ENCODE results near the gene TIMM44.

Gene TIMM44

DNA sequence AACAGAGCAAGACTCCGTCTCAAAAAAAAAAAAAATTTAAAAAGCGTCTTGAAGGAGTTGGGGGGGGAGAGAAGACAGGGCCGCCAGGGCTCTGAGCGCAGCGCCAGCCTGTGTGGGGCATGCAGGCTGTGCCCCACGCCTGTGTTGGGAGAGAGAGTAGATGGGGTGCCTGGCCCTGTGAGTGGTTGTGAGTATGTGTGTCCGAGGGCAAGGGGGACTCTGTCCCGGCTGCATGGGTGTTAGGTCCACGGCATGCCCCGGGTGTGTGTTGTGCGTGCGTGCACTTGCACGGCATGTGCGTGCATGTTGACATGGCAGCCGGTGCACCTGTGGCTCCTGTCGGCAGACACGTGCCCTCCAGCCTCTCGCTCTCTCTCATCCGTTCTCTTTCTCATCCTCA is 36.3 kb downstream of the TIMM44 start:
- ATAC-seq = no peak
- no peak for TF ChIP-seq ZNF70 (CRISPR knock-in tag; IDR thresholded peaks at IDR 0.05)
- TF ChIP-seq TOX (CRISPR knock-in tag; IDR thresholded peaks at IDR 0.05; ENCODE audit: borderline replicate concordance) = no peak
- TF ChIP-seq, protein P1, sequence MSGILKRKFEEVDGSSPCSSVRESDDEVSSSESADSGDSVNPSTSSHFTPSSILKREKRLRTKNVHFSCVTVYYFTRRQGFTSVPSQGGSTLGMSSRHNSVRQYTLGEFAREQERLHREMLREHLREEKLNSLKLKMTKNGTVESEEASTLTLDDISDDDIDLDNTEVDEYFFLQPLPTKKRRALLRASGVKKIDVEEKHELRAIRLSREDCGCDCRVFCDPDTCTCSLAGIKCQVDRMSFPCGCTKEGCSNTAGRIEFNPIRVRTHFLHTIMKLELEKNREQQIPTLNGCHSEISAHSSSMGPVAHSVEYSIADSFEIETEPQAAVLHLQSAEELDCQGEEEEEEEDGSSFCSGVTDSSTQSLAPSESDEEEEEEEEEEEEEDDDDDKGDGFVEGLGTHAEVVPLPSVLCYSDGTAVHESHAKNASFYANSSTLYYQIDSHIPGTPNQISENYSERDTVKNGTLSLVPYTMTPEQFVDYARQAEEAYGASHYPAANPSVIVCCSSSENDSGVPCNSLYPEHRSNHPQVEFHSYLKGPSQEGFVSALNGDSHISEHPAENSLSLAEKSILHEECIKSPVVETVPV (CRISPR knock-in tag; IDR thresholded peaks at IDR 0.05) = no peak
- no peak for TF ChIP-seq ZC3H10 (CRISPR knock-in tag; IDR thresholded peaks at IDR 0.05)
- TF ChIP-seq ESRRG (CRISPR knock-in tag; IDR thresholded peaks at IDR 0.05) = no peak
- TF ChIP-seq ZFP30 (CRISPR knock-in tag; IDR thresholded peaks at IDR 0.05) = no peak
- TF ChIP-seq ARNTL (CRISPR knock-in tag; IDR thresholded peaks at IDR 0.05; ENCODE audit: borderline replicate concordance, low read depth) = no peak
- TF ChIP-seq CSDC2 (CRISPR knock-in tag; IDR thresholded peaks at IDR 0.05) = no peak
- TF ChIP-seq ZNF8 (CRISPR knock-in tag; IDR thresholded peaks at IDR 0.05) = no peak
- TF ChIP-seq SNAI2 (CRISPR knock-in tag; IDR thresholded peaks at IDR 0.05) = no peak

DNA sequence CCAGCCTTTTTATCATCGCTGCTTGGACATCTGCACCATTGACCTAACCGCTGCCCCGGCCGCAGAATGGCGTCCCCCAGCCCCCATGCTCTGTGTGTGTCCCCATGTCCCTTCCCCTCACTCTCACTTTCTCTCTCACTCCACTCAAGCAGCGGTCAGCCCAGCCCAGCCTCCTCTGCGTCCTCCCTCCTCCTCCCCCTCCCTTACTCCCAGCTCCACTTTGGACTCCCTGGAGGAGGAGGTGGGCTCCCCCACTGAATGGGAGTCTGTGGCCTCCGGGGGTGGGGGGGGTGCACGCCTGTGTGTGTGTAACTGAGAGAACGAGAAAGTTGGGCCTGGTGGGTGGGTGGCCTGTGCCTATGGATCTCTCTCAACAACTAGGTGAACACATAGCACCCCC is 37.6 kb downstream of the TIMM44 start:
- ATAC-seq = no peak
- no peak for TF ChIP-seq ZFP30 (CRISPR knock-in tag; IDR thresholded peaks at IDR 0.05)
- no peak for TF ChIP-seq PPARA (CRISPR knock-in tag; IDR thresholded peaks at IDR 0.05; ENCODE audit: borderline replicate concordance)
- no peak for TF ChIP-seq CSDC2 (CRISPR knock-in tag; IDR thresholded peaks at IDR 0.05)

DNA sequence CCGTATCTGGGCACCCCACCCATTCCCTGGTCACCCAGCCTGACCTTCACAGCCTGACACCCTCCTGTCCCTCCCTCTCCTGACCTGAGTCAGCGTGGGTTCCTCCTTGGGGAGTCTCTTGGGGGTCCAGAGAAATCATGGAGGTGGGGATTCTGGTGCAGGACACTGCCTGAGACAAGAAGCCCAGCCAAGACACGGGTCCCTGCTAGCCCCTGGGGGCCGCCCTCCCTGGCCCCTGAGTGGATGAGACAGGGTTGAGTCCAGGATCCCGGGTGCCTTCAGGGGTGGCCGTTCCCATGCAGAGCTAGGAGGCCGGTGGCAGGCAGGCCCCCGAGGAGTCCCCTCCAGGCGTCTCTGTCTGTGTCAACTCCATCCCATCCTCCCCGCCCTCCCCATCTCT is 38.2 kb downstream of the TIMM44 start:
- TF ChIP-seq CSDC2 (CRISPR knock-in tag; IDR thresholded peaks at IDR 0.05) = no peak
- TF ChIP-seq, protein P1 (CRISPR knock-in tag; IDR thresholded peaks at IDR 0.05) = no peak
- TF ChIP-seq, protein P2, sequence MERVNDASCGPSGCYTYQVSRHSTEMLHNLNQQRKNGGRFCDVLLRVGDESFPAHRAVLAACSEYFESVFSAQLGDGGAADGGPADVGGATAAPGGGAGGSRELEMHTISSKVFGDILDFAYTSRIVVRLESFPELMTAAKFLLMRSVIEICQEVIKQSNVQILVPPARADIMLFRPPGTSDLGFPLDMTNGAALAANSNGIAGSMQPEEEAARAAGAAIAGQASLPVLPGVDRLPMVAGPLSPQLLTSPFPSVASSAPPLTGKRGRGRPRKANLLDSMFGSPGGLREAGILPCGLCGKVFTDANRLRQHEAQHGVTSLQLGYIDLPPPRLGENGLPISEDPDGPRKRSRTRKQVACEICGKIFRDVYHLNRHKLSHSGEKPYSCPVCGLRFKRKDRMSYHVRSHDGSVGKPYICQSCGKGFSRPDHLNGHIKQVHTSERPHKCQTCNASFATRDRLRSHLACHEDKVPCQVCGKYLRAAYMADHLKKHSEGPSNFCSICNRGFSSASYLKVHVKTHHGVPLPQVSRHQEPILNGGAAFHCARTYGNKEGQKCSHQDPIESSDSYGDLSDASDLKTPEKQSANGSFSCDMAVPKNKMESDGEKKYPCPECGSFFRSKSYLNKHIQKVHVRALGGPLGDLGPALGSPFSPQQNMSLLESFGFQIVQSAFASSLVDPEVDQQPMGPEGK (CRISPR knock-in tag; IDR thresholded peaks at IDR 0.05; ENCODE audit: borderline replicate concordance) = no peak
- no peak for TF ChIP-seq ZFP3 (CRISPR knock-in tag; IDR thresholded peaks at IDR 0.05)
- no peak for TF ChIP-seq ZNF565 (CRISPR knock-in tag; conservative IDR thresholded peaks at IDR 0.05; ENCODE audit: low read depth)
- no peak for TF ChIP-seq ZFP30 (CRISPR knock-in tag; IDR thresholded peaks at IDR 0.05)
- no peak for TF ChIP-seq SNAI2 (CRISPR knock-in tag; IDR thresholded peaks at IDR 0.05)
- no peak for TF ChIP-seq RARB (CRISPR knock-in tag; IDR thresholded peaks at IDR 0.05)
- no peak for TF ChIP-seq ESRRG (CRISPR knock-in tag; IDR thresholded peaks at IDR 0.05)
- no peak for TF ChIP-seq TOX (CRISPR knock-in tag; IDR thresholded peaks at IDR 0.05; ENCODE audit: borderline replicate concordance)
- TF ChIP-seq, protein P3, sequence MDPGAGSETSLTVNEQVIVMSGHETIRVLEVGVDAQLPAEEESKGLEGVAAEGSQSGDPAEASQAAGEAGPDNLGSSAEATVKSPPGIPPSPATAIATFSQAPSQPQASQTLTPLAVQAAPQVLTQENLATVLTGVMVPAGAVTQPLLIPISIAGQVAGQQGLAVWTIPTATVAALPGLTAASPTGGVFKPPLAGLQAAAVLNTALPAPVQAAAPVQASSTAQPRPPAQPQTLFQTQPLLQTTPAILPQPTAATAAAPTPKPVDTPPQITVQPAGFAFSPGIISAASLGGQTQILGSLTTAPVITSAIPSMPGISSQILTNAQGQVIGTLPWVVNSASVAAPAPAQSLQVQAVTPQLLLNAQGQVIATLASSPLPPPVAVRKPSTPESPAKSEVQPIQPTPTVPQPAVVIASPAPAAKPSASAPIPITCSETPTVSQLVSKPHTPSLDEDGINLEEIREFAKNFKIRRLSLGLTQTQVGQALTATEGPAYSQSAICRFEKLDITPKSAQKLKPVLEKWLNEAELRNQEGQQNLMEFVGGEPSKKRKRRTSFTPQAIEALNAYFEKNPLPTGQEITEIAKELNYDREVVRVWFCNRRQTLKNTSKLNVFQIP (CRISPR knock-in tag; IDR thresholded peaks at IDR 0.05; ENCODE audit: borderline replicate concordance, low read depth) = no peak
- TF ChIP-seq OSR1 (CRISPR knock-in tag; IDR thresholded peaks at IDR 0.05) = no peak
- TF ChIP-seq ARNTL (CRISPR knock-in tag; IDR thresholded peaks at IDR 0.05; ENCODE audit: borderline replicate concordance, low read depth) = no peak
- no peak for TF ChIP-seq ZNF70 (CRISPR knock-in tag; IDR thresholded peaks at IDR 0.05)
- no peak for TF ChIP-seq ZC3H10 (CRISPR knock-in tag; IDR thresholded peaks at IDR 0.05)
- ATAC-seq = no peak

DNA sequence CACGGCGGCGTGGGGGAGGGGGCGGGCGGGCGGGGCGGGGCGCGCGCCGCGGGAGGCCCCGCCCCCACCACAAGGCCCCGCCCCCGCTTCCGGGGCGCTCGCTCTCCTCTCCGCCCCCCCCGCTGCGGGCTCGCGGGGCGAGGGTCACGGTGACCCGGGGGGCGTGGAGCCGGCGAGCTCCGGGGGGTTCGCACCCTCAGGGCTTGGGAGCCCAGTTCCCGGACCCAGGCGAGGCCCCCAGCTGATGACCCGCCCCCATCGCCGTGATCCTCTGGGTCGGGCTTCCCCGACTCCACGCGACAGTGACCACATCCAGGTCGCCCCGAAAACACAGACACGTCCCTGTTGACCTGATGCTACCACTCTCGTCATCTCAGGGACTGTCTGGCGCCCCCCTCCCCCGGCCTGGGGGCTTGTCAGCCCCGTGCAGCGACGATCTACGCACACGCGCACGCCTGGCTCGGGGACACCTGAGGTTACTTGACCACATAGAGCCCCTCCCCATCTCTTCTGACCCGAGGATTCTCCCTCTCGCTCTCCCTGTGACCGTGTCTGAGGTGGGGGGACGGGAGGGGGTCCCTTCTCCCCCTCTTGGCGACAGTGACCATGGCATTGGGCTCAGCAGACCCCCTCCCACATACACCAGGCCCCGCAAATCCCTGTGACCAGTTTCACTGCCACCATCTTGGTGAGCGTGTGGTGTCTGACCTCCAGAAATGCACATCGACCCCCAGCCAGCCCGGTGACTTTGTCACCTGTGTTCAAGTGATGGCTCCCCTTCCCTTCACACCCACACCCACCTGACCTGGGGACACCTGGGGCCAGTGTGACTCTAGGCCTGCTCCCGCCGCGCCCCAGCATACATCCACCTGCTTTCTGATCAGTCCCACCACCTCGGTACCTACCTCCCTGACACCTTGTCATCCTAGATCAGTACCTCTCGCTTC is 39.1 kb downstream of the TIMM44 start:
- TF ChIP-seq OSR1 (CRISPR knock-in tag; IDR thresholded peaks at IDR 0.05) = no peak
- TF ChIP-seq SNAI2 (CRISPR knock-in tag; IDR thresholded peaks at IDR 0.05) = no peak
- no peak for TF ChIP-seq TCF4 (CRISPR knock-in tag; IDR thresholded peaks at IDR 0.05; ENCODE audit: borderline replicate concordance)
- no peak for TF ChIP-seq TOX (CRISPR knock-in tag; IDR thresholded peaks at IDR 0.05; ENCODE audit: borderline replicate concordance)
- TF ChIP-seq ZFP3 (CRISPR knock-in tag; IDR thresholded peaks at IDR 0.05) = no peak
- TF ChIP-seq, protein P1 (CRISPR knock-in tag; IDR thresholded peaks at IDR 0.05) = no peak
- no peak for TF ChIP-seq ZNF565 (CRISPR knock-in tag; conservative IDR thresholded peaks at IDR 0.05; ENCODE audit: low read depth)
- no peak for TF ChIP-seq CSDC2 (CRISPR knock-in tag; IDR thresholded peaks at IDR 0.05)
- TF ChIP-seq ISL1 (CRISPR knock-in tag; IDR thresholded peaks at IDR 0.05) = no peak
- TF ChIP-seq, protein P4, sequence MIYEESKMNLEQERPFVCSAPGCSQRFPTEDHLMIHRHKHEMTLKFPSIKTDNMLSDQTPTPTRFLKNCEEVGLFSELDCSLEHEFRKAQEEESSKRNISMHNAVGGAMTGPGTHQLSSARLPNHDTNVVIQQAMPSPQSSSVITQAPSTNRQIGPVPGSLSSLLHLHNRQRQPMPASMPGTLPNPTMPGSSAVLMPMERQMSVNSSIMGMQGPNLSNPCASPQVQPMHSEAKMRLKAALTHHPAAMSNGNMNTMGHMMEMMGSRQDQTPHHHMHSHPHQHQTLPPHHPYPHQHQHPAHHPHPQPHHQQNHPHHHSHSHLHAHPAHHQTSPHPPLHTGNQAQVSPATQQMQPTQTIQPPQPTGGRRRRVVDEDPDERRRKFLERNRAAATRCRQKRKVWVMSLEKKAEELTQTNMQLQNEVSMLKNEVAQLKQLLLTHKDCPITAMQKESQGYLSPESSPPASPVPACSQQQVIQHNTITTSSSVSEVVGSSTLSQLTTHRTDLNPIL (CRISPR knock-in tag; IDR thresholded peaks at IDR 0.05; ENCODE audit: low read depth) = no peak
- TF ChIP-seq GLIS3 (CRISPR knock-in tag; IDR thresholded peaks at IDR 0.05) = no peak
- no peak for TF ChIP-seq ZC3H10 (CRISPR knock-in tag; IDR thresholded peaks at IDR 0.05)
- ATAC-seq = peak; percentile 7; the same call in 2 of the 3 replicates
